Measurements from ENCODE around the gene ACACA. TPM values are rescaled to one million over a fixed set of nuclear protein-coding genes. Genes with fewer than 3 reads are reported as not detected.

The ACACA gene
- total and polyA plus RNA-seq, 2 donors (not counting 3 experiments of a cell fraction or from before 2014, with no cell fraction given) = 55.3 to 124 TPM

DNA sequence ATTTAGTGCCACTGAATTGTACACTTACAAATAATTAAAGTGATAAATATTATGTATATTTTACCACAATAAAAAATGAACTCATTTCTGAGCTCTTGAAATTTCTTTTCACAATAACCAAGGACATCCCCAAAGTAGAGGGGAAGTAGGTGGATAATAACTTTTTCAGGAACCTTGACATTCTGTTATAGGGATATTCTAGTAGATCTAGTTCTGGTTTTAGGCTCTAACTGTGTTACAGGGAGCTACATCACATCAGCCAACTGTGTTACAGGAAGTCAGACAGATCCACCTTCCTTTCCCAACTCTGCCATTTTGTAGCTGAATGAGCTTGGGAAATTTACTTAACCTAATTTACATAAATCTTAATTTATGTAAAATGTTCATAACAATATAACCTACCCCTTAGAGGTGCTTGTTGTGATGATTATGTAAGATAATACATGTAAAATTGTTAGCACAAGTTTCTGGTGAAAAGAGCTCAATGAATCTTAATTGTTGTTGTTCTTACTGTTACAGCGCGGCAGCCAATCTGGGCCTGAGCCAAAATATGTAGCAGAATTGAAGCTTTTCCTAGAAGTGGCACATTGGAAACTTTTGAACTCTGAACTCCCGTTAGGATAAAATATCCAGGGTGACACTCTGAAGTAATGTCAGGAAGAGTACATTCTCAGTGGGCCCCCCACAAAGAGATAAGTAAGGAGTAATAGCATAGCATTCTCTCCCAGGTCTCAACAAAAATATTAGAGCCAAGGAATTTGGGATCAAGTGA, 288.1 kb downstream of the ACACA start:
- peaks cover 12 to 13% of the 10 kb centered on the region in 2 experiments for H3K36me3 ChIP-seq (ENCODE audit: control insufficient read depth in 2 of 2, extremely low read depth in 1 of 2, insufficient read depth in 2 of 2, low read length in 2 of 2)
- H3K9ac ChIP-seq (replicated peaks; ENCODE audit: extremely low read depth, insufficient read depth, low read length) = no peak overlapping the region
- no peaks in the 10 kb centered on the region for H3K9me3 ChIP-seq (replicated peaks; ENCODE audit: control insufficient read depth, insufficient read depth, low read length)
- intact Hi-C loops (cut with micrococcal nuclease) = no loop called here
- H3K27ac ChIP-seq (ENCODE audit: insufficient read depth, low read depth, low read length) = no peak overlapping the region
- TF ChIP-seq EZH2 (IDR thresholded peaks at IDR 0.05; ENCODE audit: borderline replicate concordance, low read depth, low read length, severe bottlenecking) (no peak), CTCF (IDR thresholded peaks at IDR 0.05; ENCODE audit: extremely low read depth in 1 of 2, insufficient read depth in 1 of 2, low read depth in 1 of 2, low read length in 2 of 2) (no peak), POLR2AphosphoS5 (IDR thresholded peaks at IDR 0.05; ENCODE audit: insufficient read depth, low read depth, low read length) (no peak), JUN (IDR thresholded peaks at IDR 0.05; ENCODE audit: borderline replicate concordance, insufficient read depth, insufficient read length, low read depth) (no peak), FOS (IDR thresholded peaks at IDR 0.05; ENCODE audit: borderline replicate concordance, insufficient read depth, low read length) (no peak), MYC (IDR thresholded peaks at IDR 0.05; ENCODE audit: low read depth, low read length) (no peak)
- TF ChIP-seq, protein P1, sequence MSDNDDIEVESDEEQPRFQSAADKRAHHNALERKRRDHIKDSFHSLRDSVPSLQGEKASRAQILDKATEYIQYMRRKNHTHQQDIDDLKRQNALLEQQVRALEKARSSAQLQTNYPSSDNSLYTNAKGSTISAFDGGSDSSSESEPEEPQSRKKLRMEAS (IDR thresholded peaks at IDR 0.05; ENCODE audit: insufficient read depth, insufficient read length) = no peak
- CTCF ChIA-PET = interaction anchor here (1.3 to 1.4 kb wide), 5 partner anchors 9 to 489 kb away, joined by 3 to 4 read pairs (median 3); no protein-coding TSS in a partner anchor
- H3K27me3 ChIP-seq (ENCODE audit: control insufficient read depth in 2 of 2, insufficient read depth in 2 of 2, low read length in 2 of 2) = no peaks in the 10 kb centered on the region
- FAIRE-seq (no peak), DNase-seq (ENCODE audit: low read depth, low spot score) (peak; percentile 52)
- no peak overlapping the region for H3K4me3 ChIP-seq (replicated peaks in 1 of 3; ENCODE audit: insufficient read depth in 1 of 3, low read depth in 1 of 3, low read length in 3 of 3)
- H4K20me1 ChIP-seq (replicated peaks; ENCODE audit: control insufficient read depth, extremely low read depth, insufficient read depth, low read length) = no peaks in the 10 kb centered on the region
- POLR2A ChIA-PET = no interaction called here
- H3K4me1 ChIP-seq (ENCODE audit: control insufficient read depth, extremely low read depth, insufficient read depth, low read length) = no peaks in the 10 kb centered on the region
- no peak overlapping the region for H3K4me2 ChIP-seq (ENCODE audit: insufficient read depth, low read length)
- BruUV-seq (replicated peaks) = no TSS peak
- H3K79me2 ChIP-seq (ENCODE audit: control insufficient read depth, insufficient read depth, low read length) = no peaks in the 10 kb centered on the region
- dilution Hi-C loops (cut with MboI; ENCODE audit: extremely low pct_ligation_motif_present, low sequenced_read_pairs) = no loop called here
- H2AFZ ChIP-seq (ENCODE audit: low read depth, low read length) = no peak overlapping the region
- H3K9me1 ChIP-seq (replicated peaks; ENCODE audit: control insufficient read depth, extremely low read depth, insufficient read depth, low read length) = no peaks in the 10 kb centered on the region

Data from endothelial cell of umbilical vein (primary cell).